ENCODE measurements around the gene BEND6.
A peak's percentile ranks its signal among the peaks of the same experiment; 100 is the strongest.
"Not testable (repeated sequence)": the region's sequence is repeated elsewhere in the genome, so short reads cannot be mapped to it uniquely, and the experiment has no call there.

Gene BEND6

DNA sequence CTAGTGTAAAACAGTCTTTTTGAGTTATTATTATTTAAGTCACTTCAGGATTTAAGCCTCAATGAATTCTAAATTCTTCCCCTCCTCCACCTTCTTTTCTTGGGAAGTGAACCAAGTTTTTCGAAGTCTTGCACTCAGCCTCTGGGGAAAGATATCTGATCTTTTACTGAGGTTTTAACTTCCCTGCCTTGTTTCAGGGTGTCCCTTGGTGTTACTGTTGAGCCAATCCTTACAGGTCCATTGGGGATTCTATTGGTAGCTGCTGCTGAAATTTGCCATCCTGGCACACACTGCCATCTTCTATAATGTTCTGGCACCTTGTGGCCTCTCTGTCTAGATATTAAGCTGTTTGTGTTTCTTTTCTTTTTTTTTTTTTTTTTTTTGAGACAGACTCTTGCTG lies 31.7 kb downstream of the BEND6 start:
- no peak for DNase-seq

- DNase-seq: no peak
Measured at GRCh38 chr6:56988145-56988544, 33.2 kb downstream of the BEND6 start.

- DNase-seq: no peak
Measured at GRCh38 chr6:56992036-56992435, 37.1 kb downstream of the BEND6 start.

- DNase-seq: no peak
Measured at GRCh38 chr6:56992703-56993102, 37.8 kb downstream of the BEND6 start.

DNA sequence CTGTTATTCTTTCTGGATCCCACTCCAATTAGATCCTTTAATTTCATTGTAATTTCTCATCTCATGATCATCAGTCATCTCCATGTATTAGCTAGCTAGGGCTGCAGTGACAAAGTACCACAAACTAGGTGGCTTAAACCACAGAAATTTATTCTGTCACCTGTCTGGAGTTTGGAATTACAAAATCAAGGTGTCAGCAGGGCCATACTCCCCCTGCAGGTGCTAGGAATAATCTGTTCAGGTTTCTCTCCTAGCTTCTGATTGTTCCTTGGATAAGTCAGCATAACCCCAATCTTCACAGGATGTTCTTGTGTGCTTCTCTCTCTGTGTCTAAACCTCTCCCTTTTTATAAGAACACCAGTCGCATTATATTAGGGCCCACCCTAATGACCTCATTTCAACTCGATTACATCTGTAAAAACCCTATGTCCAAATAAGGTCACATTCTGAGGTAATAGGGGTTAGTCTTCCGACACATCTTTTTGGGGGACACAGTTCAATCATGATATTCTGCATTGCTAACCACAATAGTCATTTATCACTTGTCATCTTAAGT lies 40.5 kb downstream of the BEND6 start:
- DNase-seq: no peak

GRCh38 chr6:56996401-56996800 lies 41.5 kb downstream of the BEND6 start:
- DNase-seq: no peak

DNA sequence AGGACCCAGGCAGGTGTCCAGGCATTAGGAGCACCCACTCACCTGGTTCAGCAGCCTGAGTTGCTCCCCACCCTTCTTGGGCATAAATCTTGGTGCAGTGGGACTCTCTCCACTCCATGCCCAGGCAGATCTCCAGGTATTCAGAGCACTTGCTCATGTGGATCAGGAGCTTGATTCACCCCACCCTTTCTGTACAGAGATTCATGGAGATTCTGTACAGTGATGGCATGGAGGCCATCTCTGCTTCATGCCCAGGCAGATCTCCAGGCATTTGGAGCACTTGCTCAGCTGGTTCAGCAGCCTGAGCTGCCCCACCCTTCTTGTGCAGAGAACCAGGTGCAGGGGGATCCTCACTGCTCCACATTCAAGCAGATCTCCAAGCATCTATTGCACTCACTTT lies 44.1 kb downstream of the BEND6 start:
- DNase-seq: no peak

DNA sequence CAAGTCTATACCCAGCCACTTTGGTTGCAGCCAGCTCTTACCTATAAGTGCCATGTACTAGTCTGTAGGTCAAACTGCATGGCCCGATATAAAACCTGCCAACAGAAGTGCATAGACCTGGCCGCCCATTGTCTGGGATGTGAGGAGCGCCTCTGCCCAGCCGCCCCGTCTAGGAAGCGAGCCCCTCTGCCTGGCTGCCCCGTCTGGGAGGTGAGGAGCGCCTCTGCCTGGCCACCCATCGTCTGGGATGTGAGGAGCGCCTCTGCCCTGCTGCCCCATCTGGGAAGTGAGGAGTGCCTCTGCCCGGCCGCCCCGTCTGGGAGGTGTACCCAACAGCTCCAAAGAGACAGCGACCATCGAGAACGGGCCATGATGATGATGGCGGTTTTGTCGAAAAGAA lies 44.8 kb downstream of the BEND6 start:
- not testable (repeated sequence) for DNase-seq

DNA sequence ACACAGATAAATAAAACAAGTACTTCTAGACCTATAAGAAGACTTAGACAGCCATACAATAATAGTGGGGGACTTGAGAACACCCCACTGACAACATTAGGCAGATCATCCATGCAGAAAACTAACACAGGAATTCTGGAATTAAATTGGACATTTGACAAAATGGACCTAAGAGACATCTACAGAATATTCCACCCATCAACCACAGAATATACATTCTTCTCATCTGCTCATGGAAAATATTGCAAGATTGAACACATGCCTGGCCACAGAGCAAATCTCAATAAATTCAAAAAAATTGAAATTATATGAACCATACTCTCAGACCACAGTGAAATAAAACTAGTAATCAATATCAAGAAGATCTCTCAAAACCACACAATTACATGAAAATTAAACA lies 47.3 kb downstream of the BEND6 start:
- no peak for DNase-seq

DNA sequence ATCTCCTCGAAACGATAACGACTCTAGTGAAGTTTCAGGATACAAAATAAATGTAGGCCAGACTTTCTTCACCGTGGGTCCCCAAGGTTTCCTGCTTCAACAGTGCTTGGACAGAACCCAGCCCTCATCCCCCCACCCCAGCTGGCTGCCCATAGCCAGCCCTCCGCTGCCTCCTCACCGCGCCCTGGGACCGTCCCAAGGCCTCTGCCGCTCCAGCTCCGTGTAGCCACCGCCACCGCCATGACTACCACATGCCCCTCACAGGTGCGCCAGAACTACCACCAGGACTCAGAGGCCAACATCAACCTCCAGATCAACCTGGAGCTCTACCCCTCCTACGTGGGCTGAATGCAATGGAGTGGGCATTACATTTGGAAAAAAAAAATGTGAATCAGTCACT lies 49.4 kb downstream of the BEND6 start:
- DNase-seq: no peak

DNA sequence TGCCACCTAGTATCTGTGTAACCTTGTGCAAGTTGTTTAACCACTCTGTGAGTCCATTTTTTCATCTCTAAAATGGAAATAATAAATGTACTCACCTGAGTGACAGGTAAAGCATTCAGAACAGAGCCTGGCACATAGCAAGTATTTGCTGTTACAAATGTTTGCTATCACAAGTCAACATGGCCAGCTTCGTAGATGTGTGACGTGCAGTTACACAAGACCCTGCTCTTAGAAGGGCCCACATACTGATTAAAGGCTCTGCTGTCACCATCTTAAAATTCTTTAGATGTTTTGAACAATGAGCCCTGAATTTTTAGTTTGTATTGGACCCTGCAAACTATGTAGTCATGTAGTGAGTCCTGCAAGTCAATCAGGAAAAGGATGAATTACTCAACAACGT lies 51.2 kb downstream of the BEND6 start:
- DNase-seq: no peak

GRCh38 chr6:57008069-57008468 lies 53.2 kb downstream of the BEND6 start:
- DNase-seq: not testable (repeated sequence)

DNA sequence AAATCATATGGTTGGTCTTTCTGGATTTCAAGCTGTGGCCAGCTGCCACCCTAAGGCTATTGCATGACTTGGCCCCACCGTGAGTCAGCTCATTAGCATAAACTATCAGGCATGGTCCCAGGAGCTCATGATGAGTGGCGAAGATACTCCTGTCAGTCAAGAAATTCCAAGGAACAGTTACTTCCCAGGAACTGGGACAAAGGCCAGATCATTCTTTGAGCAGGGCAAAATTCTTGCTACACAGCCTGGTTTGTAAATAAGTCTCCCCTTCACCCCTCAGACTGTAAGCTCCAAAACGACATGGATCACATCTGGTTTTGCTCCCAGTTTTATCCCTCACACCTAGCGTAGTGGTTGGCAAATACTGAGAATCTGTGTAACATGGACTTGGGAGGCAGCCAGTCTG lies 58.6 kb downstream of the BEND6 start:
- no peak for DNase-seq

GRCh38 chr6:57017069-57017468 lies 62.2 kb downstream of the BEND6 start:
- DNase-seq: no peak

GRCh38 chr6:57017841-57018240 lies 62.9 kb downstream of the BEND6 start:
- DNase-seq: no peak

DNA sequence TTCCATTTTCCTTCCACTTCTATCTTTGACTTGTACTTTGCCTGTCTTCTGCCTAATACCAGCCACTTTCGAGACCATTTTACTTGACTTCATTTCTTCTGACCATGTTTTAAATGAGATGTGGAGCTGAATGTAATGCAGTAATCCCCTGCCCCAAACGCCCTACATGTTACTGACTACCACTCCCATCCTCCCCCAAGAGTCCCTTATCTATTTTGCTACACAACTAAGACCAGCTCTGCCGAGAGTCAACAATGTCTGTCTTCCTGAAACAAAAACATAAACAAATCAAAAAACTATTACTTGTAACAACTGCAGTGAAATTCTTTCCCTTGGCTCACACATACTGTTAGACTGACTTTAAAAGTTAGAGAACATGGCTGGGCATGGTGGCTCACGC lies 64.5 kb downstream of the BEND6 start:
- DNase-seq: no peak

- peak; percentile 35 for DNase-seq
Measured at GRCh38 chr6:57021086-57021720, 66.3 kb downstream of the BEND6 start.

DNA sequence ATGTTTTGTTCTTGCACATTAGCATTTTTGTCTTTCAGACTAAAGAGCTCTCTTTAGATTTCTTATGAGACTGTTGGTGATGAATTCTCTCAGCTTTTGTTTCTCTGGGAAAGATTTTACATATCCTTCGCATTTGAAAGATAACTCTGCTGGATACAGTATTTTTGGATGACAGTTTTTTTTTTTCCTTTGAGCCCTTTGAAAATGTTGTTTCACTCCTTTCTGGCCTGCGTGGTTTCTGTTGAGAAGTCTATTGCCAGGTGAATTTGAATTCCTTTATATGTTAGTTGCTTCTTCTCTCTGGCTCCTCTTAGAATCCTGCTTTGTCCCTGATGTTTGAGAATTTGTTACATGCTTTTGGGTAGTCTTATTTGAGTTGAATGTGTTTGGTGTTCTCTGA lies 69.4 kb downstream of the BEND6 start:
- no peak for DNase-seq

DNA sequence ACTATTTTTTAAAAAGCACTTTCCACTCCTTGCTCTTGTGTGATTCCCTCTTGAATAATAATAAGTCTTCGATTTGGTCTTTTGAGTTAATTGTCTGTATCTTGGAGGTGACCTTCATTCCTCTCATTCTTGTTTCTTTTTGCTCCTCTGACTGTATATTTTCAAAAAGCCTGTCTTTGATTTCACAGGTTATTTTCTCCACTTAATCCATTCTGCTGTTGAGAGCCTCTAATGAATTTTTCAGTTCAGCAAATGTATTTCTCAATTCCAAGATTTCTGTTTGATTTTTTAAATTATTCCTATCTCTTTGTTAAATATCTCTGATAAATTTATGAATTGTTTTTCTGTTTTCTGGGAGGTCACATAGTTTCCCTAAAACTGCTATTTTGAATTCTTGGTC lies 69.9 kb downstream of the BEND6 start:
- no peak for DNase-seq

GRCh38 chr6:57026001-57026400 lies 71.1 kb downstream of the BEND6 start:
- DNase-seq: no peak

- DNase-seq: no peak
Measured at GRCh38 chr6:57027301-57027700, 72.4 kb downstream of the BEND6 start.

GRCh38 chr6:57029213-57029612 lies 74.3 kb downstream of the BEND6 start:
- DNase-seq: no peak

- no peak for DNase-seq
Measured at GRCh38 chr6:57033228-57033627, 78.3 kb downstream of the BEND6 start.

GRCh38 chr6:57035549-57035948 lies 80.6 kb downstream of the BEND6 start:
- DNase-seq: no peak

DNA sequence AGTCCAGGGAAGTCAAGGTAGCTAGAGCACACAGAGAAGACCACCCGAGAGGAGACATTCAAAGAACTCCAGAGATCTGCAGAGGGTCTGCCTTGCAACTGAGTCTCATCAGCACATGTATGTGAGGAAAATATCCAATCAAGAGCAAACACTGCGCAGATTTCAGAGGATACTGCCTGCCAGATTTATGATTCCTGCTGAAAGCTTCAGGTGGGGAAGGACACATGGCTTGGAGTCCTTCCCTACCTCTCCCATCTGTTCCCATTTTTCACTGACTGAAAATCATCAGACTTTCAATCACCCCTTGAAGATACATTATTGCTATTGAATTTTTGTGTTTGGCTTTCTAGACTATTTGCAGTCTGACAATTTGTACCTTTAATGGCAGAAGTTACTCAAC lies 84.0 kb downstream of the BEND6 start:
- DNase-seq: no peak

All from CD4-positive, alpha-beta T cell treated with Interleukin-4 for 4 hours (primary cell).